ENCODE measurements around the gene CLDN6. TPM values are rescaled to one million over a fixed set of nuclear protein-coding genes. Genes with fewer than 3 reads are reported as not detected.

CLDN6 gene
- total RNA-seq, 1 donor from 2014 or later, result not detected

- DNase-seq (no peak), ATAC-seq (no peak)
- TF ChIP-seq, protein P1, sequence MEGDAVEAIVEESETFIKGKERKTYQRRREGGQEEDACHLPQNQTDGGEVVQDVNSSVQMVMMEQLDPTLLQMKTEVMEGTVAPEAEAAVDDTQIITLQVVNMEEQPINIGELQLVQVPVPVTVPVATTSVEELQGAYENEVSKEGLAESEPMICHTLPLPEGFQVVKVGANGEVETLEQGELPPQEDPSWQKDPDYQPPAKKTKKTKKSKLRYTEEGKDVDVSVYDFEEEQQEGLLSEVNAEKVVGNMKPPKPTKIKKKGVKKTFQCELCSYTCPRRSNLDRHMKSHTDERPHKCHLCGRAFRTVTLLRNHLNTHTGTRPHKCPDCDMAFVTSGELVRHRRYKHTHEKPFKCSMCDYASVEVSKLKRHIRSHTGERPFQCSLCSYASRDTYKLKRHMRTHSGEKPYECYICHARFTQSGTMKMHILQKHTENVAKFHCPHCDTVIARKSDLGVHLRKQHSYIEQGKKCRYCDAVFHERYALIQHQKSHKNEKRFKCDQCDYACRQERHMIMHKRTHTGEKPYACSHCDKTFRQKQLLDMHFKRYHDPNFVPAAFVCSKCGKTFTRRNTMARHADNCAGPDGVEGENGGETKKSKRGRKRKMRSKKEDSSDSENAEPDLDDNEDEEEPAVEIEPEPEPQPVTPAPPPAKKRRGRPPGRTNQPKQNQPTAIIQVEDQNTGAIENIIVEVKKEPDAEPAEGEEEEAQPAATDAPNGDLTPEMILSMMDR (IDR thresholded peaks at IDR 0.05), result no peak
- Histone ChIP-seq H3K36me3 (no peaks in the 10 kb centered on the region), H3K27ac (no peak overlapping the region), H3K9me3 (no peaks in the 10 kb centered on the region), H3K27me3 (ENCODE audit: low read depth) (peaks cover 4% of the 10 kb centered on the region), H3K4me3 (no peak overlapping the region), H3K4me1 (no peaks in the 10 kb centered on the region)
- intact Hi-C loops (cut with DNase I), result no loop called here
These were observed 25.5 kb downstream of the CLDN6 start for GRCh38 chr16:2992383-2993081.

DNA sequence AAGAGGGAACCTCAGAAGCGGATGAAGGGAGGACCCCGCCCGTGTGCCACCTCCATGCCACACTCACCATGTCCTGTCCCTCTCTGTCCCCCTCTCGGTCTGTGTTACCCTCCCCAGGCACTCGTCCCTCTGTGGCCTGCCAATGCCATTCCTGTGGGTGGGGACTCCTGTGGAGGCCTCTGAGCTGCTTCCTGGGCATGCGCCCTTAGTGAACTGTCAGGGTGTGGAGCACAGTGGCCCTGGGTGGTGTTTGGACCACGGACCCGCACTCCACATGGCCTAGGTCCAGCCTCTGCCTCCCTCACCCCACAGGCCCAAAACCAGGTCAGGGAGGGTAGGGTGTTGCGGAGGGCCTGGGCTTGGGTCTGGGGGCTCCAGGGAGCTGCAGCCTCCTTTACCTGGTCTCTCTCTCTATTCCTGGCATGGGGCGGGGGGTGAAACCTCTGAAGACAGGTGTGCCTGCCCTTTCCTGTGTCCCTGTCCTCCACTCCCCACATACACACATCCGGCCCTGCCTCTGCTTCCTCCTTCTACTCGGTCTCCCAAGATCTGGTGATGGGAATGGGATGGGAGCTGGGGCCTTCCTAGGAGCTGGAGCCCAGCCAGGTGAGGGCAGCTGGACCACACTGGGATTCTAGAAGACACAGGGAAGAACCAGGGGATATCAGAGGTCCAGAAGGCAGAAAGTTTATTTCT, 26.3 kb downstream of the CLDN6 start:
- H3K36me3 ChIP-seq, result no peaks in the 10 kb centered on the region
- H3K9me3 ChIP-seq, result no peaks in the 10 kb centered on the region
- no peak overlapping the region for H3K27ac ChIP-seq
- no peak overlapping the region for H3K4me3 ChIP-seq
- no peak for ATAC-seq
- H3K27me3 ChIP-seq (ENCODE audit: low read depth), result peaks cover 9% of the 10 kb centered on the region
- intact Hi-C loops (cut with DNase I), result no loop called here
- TF ChIP-seq, protein P1 (IDR thresholded peaks at IDR 0.05), result no peak
- no peak for DNase-seq
- H3K4me1 ChIP-seq, result no peaks in the 10 kb centered on the region

DNA sequence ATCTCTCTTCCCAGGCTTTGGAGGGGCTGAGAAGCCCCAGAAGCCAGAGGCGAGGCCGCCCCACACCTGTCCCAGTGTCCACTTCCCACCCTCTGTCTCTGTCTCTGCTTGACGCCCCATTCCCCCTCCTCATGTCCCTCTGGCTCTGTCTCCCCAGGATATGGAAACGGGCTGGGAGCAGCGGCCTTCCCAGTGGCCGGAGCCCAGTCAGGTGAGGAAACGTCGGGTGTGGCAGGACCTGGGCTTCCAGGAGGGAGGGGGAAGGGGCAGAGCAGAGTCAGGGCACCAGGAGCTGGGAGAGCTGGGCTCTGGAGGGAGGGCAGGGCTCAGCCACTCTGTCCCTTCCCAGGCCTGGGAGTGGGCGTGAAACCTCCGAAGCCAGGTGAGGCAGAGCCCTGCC, 27.1 kb downstream of the CLDN6 start:
- no peak overlapping the region for H3K27ac ChIP-seq
- peaks cover 9% of the 10 kb centered on the region for H3K27me3 ChIP-seq (ENCODE audit: low read depth)
- no peak for ATAC-seq
- no peaks in the 10 kb centered on the region for H3K9me3 ChIP-seq
- no peak overlapping the region for H3K4me3 ChIP-seq
- intact Hi-C loops (cut with DNase I), result no loop called here
- no peaks in the 10 kb centered on the region for H3K36me3 ChIP-seq
- no peak for DNase-seq
- H3K4me1 ChIP-seq, result no peaks in the 10 kb centered on the region
- TF ChIP-seq, protein P1 (IDR thresholded peaks at IDR 0.05), result no peak

DNA sequence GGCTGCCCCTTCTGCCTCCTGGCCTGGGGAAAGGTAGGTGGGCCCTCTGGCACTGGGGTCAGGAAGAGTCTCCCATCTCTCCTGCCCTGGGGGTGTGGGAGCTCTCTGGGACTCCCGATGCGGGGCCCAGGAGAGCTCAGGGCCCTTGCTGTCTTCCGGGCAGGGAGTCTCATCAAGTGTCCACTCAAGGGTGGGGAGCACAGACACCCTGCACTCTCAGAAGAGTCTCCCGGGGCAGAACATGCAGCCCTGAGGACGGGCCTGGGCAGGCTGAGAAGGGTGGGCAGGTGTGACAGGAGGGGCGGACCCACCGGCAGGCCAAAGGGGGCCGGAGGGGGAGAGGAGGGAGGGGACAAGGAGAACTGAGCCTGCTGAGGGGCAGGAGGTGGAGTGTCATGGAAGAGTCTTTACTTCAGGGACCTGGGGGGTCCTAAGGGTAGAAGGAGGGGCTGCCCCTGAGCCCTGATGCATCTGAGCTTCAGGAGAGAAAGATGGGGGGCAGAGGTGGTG, 29.3 kb downstream of the CLDN6 start:
- Histone ChIP-seq H3K4me1 (peaks cover 6% of the 10 kb centered on the region), H3K4me3 (no peak overlapping the region), H3K36me3 (no peaks in the 10 kb centered on the region), H3K9me3 (no peaks in the 10 kb centered on the region), H3K27ac (no peak overlapping the region), H3K27me3 (ENCODE audit: low read depth) (peaks cover 9% of the 10 kb centered on the region)
- intact Hi-C loops (cut with DNase I), result no loop called here
- TF ChIP-seq, protein P1 (IDR thresholded peaks at IDR 0.05), result no peak
- DNase-seq, result no peak
- ATAC-seq, result no peak

DNA sequence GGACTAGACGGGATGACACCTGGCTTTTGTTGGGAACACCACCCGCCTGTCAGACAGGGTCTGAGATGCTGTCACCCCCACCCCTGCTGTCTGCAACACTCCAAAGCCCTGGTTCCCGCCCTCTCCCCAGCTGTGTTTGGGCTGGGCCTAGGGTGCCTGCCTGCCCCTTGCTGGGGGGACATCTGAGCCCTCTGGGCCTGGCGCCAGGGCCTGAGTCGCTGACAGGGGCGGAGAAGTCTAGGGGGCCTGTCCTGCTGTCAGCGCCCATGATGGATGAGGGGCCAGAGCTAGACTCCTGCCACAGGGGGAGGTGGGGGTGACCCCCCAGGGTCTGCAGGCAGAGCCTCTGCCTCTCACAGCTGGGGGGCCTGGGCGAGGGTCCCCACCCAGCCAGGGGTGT, 30.1 kb downstream of the CLDN6 start:
- Histone ChIP-seq H3K4me1 (peaks cover 11% of the 10 kb centered on the region), H3K36me3 (no peaks in the 10 kb centered on the region), H3K27ac (no peak overlapping the region), H3K4me3 (no peak overlapping the region), H3K27me3 (ENCODE audit: low read depth) (peaks cover 9% of the 10 kb centered on the region), H3K9me3 (no peaks in the 10 kb centered on the region)
- intact Hi-C loops (cut with DNase I), result no loop called here
- TF ChIP-seq, protein P1 (IDR thresholded peaks at IDR 0.05), result no peak
- ATAC-seq (no peak), DNase-seq (no peak)
